Glomerular endothelial cell (primary cell): ENCODE results near the gene KRT76. TPM values are rescaled to one million over a fixed set of nuclear protein-coding genes. Genes with fewer than 3 reads are reported as not detected.
"Not testable (repeated sequence)": the region's sequence is repeated elsewhere in the genome, so short reads cannot be mapped to it uniquely, and the experiment has no call there.

Source experiments
- DNase-seq: peaks from one replicate; pipeline ENCODE4 v3.0.0-alpha.2; 2011; ENCODE audit warnings: low read depth, low spot score; ENCODE audit errors: extremely low read depth
- total RNA-seq: library from RNA; depleted of rRNA; stranded (reverse); fragments of >200 nt; gene quantifications from 2 replicates; pipeline ENCODE4 v1.2.3, GENCODE V29; 2015

KRT76 gene
- total RNA-seq, 1 donor from 2014 or later, result not detected

GRCh38 chr12:52798671-52799504, 21.7 kb upstream of the KRT76 start:
- no peak for DNase-seq

- no peak for DNase-seq
Measured at GRCh38 chr12:52798003-52798670, 21.0 kb upstream of the KRT76 start.

GRCh38 chr12:52797529-52797894, 20.4 kb upstream of the KRT76 start:
- no peak for DNase-seq

- DNase-seq, result no peak
Measured at GRCh38 chr12:52796839-52797528, 19.8 kb upstream of the KRT76 start.

- DNase-seq, result no peak
Measured at GRCh38 chr12:52796429-52796794, 19.3 kb upstream of the KRT76 start.

GRCh38 chr12:52795694-52796428, 18.7 kb upstream of the KRT76 start, which contains the start of gene KRT3:
Gene KRT3 (minus strand): TSS chr12:52796117. CDS start chr12:52796042, 75 bp downstream.
- DNase-seq, result no peak

- not testable (repeated sequence) for DNase-seq
Measured at GRCh38 chr12:52795332-52795674, 18.2 kb upstream of the KRT76 start.

- no peak for DNase-seq
Measured at GRCh38 chr12:52794479-52795331, 17.6 kb upstream of the KRT76 start.

GRCh38 chr12:52792185-52793029, 15.3 kb upstream of the KRT76 start:
- no peak for DNase-seq

GRCh38 chr12:52791271-52792184, 14.4 kb upstream of the KRT76 start:
- no peak for DNase-seq

GRCh38 chr12:52790427-52791270, 13.5 kb upstream of the KRT76 start:
- DNase-seq, result no peak

GRCh38 chr12:52789637-52790426, 12.7 kb upstream of the KRT76 start:
- no peak for DNase-seq

- no peak for DNase-seq
Measured at GRCh38 chr12:52788876-52789636, 11.9 kb upstream of the KRT76 start.

GRCh38 chr12:52788192-52788875, 11.2 kb upstream of the KRT76 start:
- no peak for DNase-seq
